Posterior cingulate gyrus (tissue), 11 donors: Measurements from ENCODE around the gene CMTM3.
"Not testable (repeated sequence)": the region's sequence is repeated elsewhere in the genome, so short reads cannot be mapped to it uniquely, and the experiment has no call there.

Experiments used
- DNase-seq, 10 donors: peaks; one replicate each; pipeline versions ENCODE4 v3.0.0 to v3.0.0-alpha.2; 2020 to 2021; ENCODE audit warnings: mixed read lengths in 3 of 10
- intact Hi-C: fragments of 100-400 bp; cut with DNase I; formaldehyde crosslinking; loops from one replicate; pipeline ENCODE4 v1.15.1; 2023

The CMTM3 gene, protein sequence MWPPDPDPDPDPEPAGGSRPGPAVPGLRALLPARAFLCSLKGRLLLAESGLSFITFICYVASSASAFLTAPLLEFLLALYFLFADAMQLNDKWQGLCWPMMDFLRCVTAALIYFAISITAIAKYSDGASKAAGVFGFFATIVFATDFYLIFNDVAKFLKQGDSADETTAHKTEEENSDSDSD

GRCh38 chr16:66604376-66605176 is at the start of gene CMTM3:
Gene CMTM3, plus strand, starts transcription at chr16:66604704. Its CDS starts 102 bp downstream, at chr16:66604806.
- intact Hi-C loops, result loop anchor here (5.0 to 10.0 kb wide), 2 partner anchors 90 to 197 kb away; no protein-coding TSS in a partner anchor
- DNase-seq, result peak in 4 of 10 donors; percentile 52 to 90 (median 68)

GRCh38 chr16:66560107-66560506 is 44.4 kb upstream of the CMTM3 start:
- DNase-seq, result no peak
- intact Hi-C loops, result no loop called here

DNA sequence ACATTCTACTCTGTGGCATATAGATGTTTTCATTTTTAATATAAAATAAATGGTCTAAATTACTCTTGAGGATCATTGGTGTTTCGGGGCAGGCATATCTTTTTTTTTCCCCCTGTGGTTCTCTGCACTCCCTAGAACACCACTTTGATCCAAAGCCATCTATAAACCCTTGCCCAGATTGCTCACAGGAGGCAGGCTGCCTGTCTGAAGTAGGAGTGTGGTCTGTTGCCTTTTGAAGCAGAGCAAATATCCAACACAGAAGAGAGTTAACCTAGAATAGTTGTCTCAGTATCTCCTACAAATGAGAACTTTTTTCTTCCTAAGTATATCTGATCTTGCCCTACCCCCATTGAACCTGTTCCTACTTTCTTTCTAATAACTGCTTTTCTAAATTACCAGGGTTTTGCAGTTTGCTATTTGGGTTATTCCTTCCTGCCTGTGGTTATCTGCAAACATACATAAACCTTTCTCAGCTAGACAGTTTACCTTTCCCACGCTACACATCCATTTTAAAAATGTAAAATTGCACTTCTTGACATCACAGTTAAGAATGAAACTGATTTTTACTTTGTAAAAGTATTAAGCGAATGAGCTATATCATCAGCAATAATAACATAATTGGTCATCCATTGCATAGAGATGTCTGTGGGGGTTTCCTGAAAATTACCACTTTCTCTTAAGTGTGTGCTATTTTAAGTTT is 43.0 kb upstream of the CMTM3 start:
- no peak for DNase-seq
- intact Hi-C loops, result no loop called here

DNA sequence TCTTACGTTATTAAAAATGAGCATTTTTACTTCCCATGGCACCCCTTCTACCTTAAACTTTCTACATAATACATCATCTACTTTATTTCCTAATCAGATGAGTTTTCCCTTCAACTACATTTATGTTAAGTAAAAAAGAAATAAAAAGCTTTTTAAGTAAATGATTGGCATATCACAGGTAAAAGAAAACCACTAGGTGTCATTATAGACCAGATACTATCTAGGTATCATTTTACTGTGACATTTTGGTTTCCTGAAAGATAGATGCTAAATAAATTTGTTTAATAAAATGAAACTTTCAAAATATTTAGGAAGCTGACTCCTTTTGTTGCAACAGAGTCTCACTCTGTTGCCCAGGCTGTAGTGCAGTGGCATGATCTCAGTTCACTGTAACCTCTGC is 42.1 kb upstream of the CMTM3 start:
- intact Hi-C loops, result no loop called here
- no peak for DNase-seq

DNA sequence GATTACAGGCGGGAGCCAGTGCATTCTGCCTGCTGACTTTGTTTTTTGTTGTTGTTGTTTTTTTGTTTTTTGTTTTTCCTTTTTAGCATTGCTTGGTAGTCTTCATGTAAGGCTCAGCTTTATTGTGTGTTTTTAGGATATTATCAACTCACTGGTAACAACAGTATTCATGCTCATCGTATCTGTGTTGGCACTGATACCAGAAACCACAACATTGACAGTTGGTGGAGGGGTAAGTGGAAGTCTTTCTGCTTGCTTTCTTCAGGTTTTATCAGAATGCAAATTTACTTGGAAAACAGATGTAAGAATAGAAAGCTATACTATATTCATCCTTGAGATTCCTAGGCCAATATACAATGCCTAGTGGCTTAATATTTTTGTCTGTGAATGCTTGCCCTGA is 41.5 kb upstream of the CMTM3 start:
- intact Hi-C loops, result no loop called here
- no peak for DNase-seq

DNA sequence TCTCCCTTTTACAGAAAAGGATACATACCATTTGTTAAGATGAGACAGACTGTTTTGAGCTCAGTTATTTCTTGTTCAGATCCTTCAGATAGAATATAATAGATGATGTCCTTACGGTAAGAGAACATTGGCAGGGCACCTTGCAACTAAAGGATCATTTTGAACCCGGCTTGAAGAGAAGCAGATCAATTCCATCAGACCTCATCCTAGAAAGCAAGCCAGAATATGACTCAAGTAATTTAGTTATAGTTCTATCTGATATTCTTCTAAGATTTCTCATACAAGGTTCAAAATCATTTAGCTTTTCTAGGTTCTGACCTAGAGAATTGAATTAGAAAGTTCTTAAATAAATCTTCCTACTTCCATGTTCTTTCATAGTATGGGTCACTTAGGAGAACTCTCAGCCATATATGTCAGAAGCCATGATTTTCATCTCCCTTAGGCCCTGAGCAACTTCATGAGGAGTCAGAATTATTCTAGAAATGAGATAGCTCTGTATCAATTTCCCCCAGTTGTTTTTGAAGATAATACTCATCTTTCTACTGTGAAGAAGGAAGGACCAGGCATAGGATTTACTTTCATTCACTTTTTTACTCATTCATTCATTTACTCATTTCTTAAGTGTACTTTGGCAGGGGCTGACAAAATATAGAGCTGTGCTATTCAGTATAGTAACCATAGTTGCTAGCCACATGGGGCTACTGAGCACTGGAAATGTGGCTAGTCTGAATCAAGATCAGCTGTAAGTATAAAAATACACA is 40.8 kb upstream of the CMTM3 start:
- intact Hi-C loops, result no loop called here
- no peak for DNase-seq

- peak in 1 of 10 donors; percentile 75 for DNase-seq
- intact Hi-C loops, result no loop called here
Measured at GRCh38 chr16:66566051-66566901, 38.2 kb upstream of the CMTM3 start, which contains the start of gene CMTM1. Gene CMTM1, plus strand, starts transcription at chr16:66566439. Its CDS starts 75 bp downstream, at chr16:66566514.

DNA sequence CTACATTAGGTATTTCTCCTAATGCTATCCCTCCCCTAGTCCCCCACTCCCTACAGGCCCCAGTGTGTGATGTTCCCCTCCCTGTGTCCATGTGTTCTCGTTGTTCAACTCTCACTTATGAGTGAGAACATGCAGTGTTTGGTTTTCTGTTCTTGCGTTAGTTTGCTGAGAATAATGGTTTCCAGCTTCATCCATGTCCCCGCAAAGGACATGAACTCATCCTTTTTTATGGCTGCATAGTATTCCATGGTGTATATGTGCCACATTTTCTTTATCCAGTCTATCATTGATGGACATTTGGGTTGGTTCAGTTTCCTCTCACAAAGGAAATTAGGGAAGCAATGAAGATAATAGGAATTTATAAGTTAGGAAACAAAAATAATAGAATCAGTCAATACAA is 37.2 kb upstream of the CMTM3 start:
- intact Hi-C loops, DNase-seq: not testable (repeated sequence)

DNA sequence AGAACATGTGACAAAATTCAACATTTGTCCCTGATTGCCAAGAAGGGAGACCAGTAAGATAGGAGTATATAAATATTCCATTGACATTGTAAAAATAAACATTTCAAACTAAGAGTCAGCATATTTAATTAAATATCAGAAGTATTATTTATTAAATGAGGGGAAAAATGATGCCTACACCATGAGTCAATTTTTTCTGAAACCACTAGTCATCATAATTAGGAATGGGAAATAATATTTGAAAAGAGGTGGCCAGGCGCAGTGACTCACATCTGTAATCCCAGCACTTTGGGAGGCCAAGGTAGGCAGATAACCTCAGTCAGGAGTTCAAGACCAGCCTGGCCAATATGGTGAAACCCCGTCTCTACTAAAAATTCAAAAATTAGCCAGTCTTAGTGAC is 36.1 kb upstream of the CMTM3 start:
- no peak for DNase-seq
- intact Hi-C loops, result no loop called here

- no peak for DNase-seq
- intact Hi-C loops, result no loop called here
Measured at GRCh38 chr16:66569131-66569530, 35.4 kb upstream of the CMTM3 start.

GRCh38 chr16:66569827-66570405 is 34.6 kb upstream of the CMTM3 start:
- intact Hi-C loops, result no loop called here
- no peak for DNase-seq

GRCh38 chr16:66572356-66572755 is 32.1 kb upstream of the CMTM3 start:
- intact Hi-C loops, result no loop called here

GRCh38 chr16:66574081-66574480 is 30.4 kb upstream of the CMTM3 start:
- no peak for DNase-seq
- intact Hi-C loops, result no loop called here

More at GRCh38 chr16:66572356-66572755, 32.1 kb upstream of the CMTM3 start:
- no peak for DNase-seq

DNA sequence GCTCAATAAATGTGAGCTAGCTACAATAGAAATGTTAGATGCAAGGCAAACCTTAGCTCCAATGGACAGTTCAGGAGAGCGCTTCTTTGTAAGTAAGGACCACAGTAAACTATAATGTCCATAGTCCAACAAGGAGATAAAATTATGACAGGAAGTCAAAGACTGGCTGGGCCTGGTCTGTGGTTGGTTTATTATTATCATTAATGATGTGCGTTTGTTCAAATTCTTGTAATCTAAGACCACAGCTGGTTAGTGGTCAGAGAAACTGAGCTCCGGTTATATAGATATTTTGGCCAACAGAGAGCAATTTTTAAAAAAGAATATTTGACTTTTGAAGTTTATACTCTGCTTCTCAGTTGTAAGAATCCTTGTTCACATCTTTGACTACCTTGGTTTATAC is 30.0 kb upstream of the CMTM3 start:
- intact Hi-C loops, result no loop called here
- DNase-seq, result no peak

- DNase-seq, result no peak
- intact Hi-C loops, result no loop called here
Measured at GRCh38 chr16:66575060-66575459, 29.4 kb upstream of the CMTM3 start.

DNA sequence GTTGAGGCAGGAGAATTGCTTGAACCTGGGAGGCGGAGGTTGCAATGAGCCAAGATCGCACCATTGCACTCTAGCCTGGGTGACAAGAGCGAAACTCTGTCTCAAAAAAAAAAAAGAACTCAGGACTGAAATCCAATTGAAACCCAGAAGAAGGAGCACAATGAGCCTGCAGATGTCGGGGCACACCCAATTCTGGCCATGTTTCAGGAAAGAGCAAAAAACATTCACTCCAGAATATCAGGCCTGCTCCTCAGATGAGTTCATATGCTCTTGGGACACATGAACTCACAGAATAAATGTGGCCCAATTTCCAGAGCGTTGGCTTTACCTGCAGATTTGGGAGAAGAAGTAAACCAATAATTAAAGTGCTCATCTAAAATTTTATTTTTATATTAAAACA is 28.2 kb upstream of the CMTM3 start:
- DNase-seq, result no peak
- intact Hi-C loops, result no loop called here

DNA sequence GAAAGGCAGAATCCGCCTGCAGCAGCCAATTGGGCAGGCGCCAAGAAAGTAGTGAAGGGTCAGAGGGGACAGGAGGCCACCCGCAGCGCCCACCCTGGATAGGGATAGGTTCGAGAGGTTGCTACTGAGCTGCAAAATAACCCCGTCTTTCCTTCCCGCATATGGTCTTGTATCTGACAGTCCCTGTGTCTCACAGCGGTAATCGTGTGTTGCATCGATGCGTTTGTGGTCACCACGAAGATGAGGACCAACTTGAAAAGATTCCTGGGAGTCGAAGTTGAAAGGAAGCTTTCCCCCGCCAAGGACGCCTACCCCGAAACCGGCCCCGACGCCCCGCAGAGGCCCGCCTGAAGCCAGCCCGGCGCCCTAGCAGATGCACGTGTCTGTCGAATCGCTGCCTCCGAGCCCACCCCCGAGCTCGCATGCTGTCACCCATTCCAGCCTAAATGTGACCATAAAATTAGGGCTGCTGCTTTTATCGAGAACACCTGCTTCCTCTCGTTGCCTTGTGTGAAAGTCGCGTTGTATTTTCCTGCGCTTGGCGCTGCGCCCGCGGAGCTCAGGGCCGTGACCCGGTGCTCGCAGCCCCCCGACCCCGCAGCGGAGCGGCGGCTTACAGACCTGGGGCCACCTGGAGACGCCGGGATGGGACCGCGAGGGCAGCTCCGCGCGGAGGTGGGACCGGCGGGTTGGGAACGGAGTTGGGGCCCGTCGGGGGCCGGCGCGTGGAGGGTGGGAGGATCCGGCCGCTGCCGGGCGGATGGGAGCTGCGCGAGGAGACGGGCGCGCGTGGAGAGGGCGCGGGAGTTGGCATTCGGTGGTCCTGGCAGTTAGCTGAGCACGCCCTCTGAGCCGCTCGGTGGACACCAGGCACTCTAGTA is 25.6 kb upstream of the CMTM3 start, which contains the start of gene CMTM2:
TSS of gene CMTM2 (plus strand) at position 813 of the 881 bp plus-strand sequence. CDS start 145 bp downstream, outside the sequence.
- intact Hi-C loops, result no loop called here
- DNase-seq, result peak in 1 of 10 donors; percentile 86

- no peak for DNase-seq
- intact Hi-C loops, result no loop called here
Measured at GRCh38 chr16:66580605-66581209, 23.8 kb upstream of the CMTM3 start.
